K562 (cell line): ENCODE data around the gene MYH7. TPM values are rescaled to one million over a fixed set of nuclear protein-coding genes. Genes with fewer than 3 reads are reported as not detected.

ENCODE experiments used
- ATAC-seq: fragments of 200-7000 bp; cut with Tn5 transposase; 3 replicates; pipeline ENCODE4 v1.9.1; 2020; ENCODE audit warnings: moderate library complexity
- BruUV-seq: library from RNA; stranded (reverse); fragments of 400-500 nt; replicated peaks from 2 replicates; lab custom pipeline; 2021; lab: Mats Ljungman, UMichigan
- CTCF ChIA-PET: fragments of 300-600 bp; formaldehyde crosslinking; extraction: SDS; loops from one replicate; lab custom pipeline; 2021; ENCODE audit warnings: low intra/inter-chr PET ratio; lab: Yijun Ruan, JAX
- POLR2A ChIA-PET: fragments of 300-600, 350-650 bp; sonication (Branson Sonifier 250); formaldehyde crosslinking; extraction: SDS; loops from one replicate; lab custom pipeline; 2021; ENCODE audit warnings: antibody characterized with exemption, inconsistent platforms; lab: Yijun Ruan, JAX
- DNase-seq, 4 experiments: peaks; one replicate each; pipeline versions ENCODE4 v3.0.0 to v3.0.0-alpha.2; 2011 to 2018; ENCODE audit warnings: low spot score in 3 of 4, mixed read lengths in 3 of 4; ENCODE audit errors: extremely low read depth in 1 of 4
- FAIRE-seq: peaks from 2 replicates; lab custom pipeline; 2011; peaks lifted over from hg19 to GRCh38; lab: Jason Lieb, UNC
- H2AFZ ChIP-seq: 2 replicates; pipeline ENCODE4 v1.6.0; 2011; ENCODE audit warnings: low read depth, low read length, control low read depth, inconsistent platforms
- H3K27ac ChIP-seq: fragments of 200-600 bp; 3 replicates; pipeline ENCODE4 v1.8.0; 2011; ENCODE audit warnings: low read depth, mild to moderate bottlenecking, control low read depth, inconsistent platforms, low read length, moderate library complexity, mixed read lengths; ENCODE audit errors: extremely low read depth
- H3K27me3 ChIP-seq, 2 experiments: fragments of 300-600 bp in 1 of 2; 2 replicates in 1 of 2; 3 replicates in 1 of 2; pipeline versions ENCODE4 v1.6.0 to v1.8.0; 2011; ENCODE audit warnings: inconsistent platforms in 2 of 2, low read length in 2 of 2, mild to moderate bottlenecking in 1 of 2, mixed read lengths in 1 of 2, moderate library complexity in 1 of 2; ENCODE audit not compliant: control insufficient read depth in 2 of 2, insufficient read depth in 2 of 2
- H3K36me3 ChIP-seq: fragments of 300-600 bp; 3 replicates; pipeline ENCODE4 v1.8.0; 2011; ENCODE audit warnings: mild to moderate bottlenecking, low read length, inconsistent platforms; ENCODE audit not compliant: control insufficient read depth, insufficient read depth
- H3K4me1 ChIP-seq, 2 experiments: fragments of 200-600 bp in 1 of 2; replicated peaks in 1 of 2; 2 replicates in 1 of 2; 3 replicates in 1 of 2; pipeline versions ENCODE4 v1.5.1 to v1.8.0; 2011; ENCODE audit warnings: inconsistent platforms in 2 of 2, low read length in 2 of 2, mild to moderate bottlenecking in 1 of 2, mixed read lengths in 1 of 2, moderate library complexity in 1 of 2; ENCODE audit not compliant: control insufficient read depth in 2 of 2, insufficient read depth in 2 of 2
- H3K4me2 ChIP-seq: 2 replicates; pipeline ENCODE4 v1.6.1; 2011; ENCODE audit warnings: low read length, control low read depth, inconsistent platforms, mixed read lengths; ENCODE audit not compliant: insufficient read depth
- H3K4me3 ChIP-seq: fragments of 200-600 bp; sonication (generic), shearing (Covaris generic); 2 replicates; pipeline ENCODE4 v1.5.1; 2016; ENCODE audit warnings: control low read depth, inconsistent platforms
- H3K79me2 ChIP-seq: fragments of 200-600 bp; 3 replicates; pipeline ENCODE4 v1.8.0; 2011; ENCODE audit warnings: low read length, inconsistent platforms; ENCODE audit not compliant: control insufficient read depth, insufficient read depth
- H3K9ac ChIP-seq, 2 experiments: 2 replicates each; pipeline versions ENCODE4 v1.6.0 to v1.6.1; 2011; ENCODE audit warnings: low read depth in 2 of 2, low read length in 2 of 2, control low read depth in 1 of 2, inconsistent platforms in 1 of 2, mild to moderate bottlenecking in 1 of 2, mixed read lengths in 1 of 2; ENCODE audit not compliant: insufficient read depth in 1 of 2
- H3K9me1 ChIP-seq: one replicate; pipeline ENCODE4 v1.6.0; 2011; ENCODE audit warnings: inconsistent platforms, mild to moderate bottlenecking, low read length, moderate library complexity; ENCODE audit not compliant: control insufficient read depth, insufficient read depth
- H3K9me3 ChIP-seq: replicated peaks from 2 replicates; pipeline ENCODE4 v1.5.1; 2011; ENCODE audit warnings: low read depth, low read length, inconsistent platforms; ENCODE audit not compliant: control insufficient read depth, insufficient read depth
- H4K20me1 ChIP-seq: replicated peaks from 2 replicates; pipeline ENCODE4 v1.6.1; 2011; ENCODE audit warnings: low read length, inconsistent platforms, mixed read lengths; ENCODE audit not compliant: control insufficient read depth, insufficient read depth
- ATF1 ChIP-seq, 2 experiments: fragments of 450-650 bp in 1 of 2; IDR thresholded peaks; 2 replicates each; pipeline ENCODE4 v1.6.1; 2016; ENCODE audit warnings: missing compliant biosample characterization in 1 of 2, missing genetic modification characterization in 1 of 2
- HOXB6 ChIP-seq: fragments of 250-450 bp; sonication (Bioruptor Pico); IDR thresholded peaks from 2 replicates; pipeline ENCODE4 v1.5.1; 2022; ENCODE audit warnings: mild to moderate bottlenecking, borderline replicate concordance
- SIX5 ChIP-seq, 2 experiments: IDR thresholded peaks; 2 replicates each; pipeline ENCODE4 v1.6.1; 2011; ENCODE audit warnings: low read length in 2 of 2, borderline replicate concordance in 1 of 2, low read depth in 1 of 2, mild to moderate bottlenecking in 1 of 2, moderate library complexity in 1 of 2; ENCODE audit not compliant: insufficient read depth in 1 of 2
- XRCC4 ChIP-seq: IDR thresholded peaks from one replicate; pipeline ENCODE4 v1.6.1; 2011; ENCODE audit not compliant: insufficient read depth, insufficient read length; ENCODE audit errors: extremely low read depth
- ZNF507 ChIP-seq: conservative IDR thresholded peaks from 2 replicates; pipeline ENCODE4 v1.6.1; 2017; ENCODE audit warnings: missing genetic modification characterization, missing compliant biosample characterization
- WGBS: fragments of 100-300 bp; shearing (Covaris generic); methylation state at CpG from one replicate; pipeline ENCODE4 v1.1.6; 2016; ENCODE audit warnings: low coverage, mixed read lengths; ENCODE audit not compliant: insufficient coverage; ENCODE audit errors: missing lambda C conversion rate; 5-methylcytosine and 5-hydroxymethylcytosine counted together
- in situ Hi-C: fragments of 300-500 bp; cut with MboI; formaldehyde crosslinking; loops from 4 replicates; pipeline ENCODE4 v1.15.0; 2018; ENCODE audit warnings: inconsistent platforms, mixed read lengths
- intact Hi-C: fragments of 100-400 bp; cut with micrococcal nuclease; formaldehyde crosslinking; loops from 2 replicates; pipeline ENCODE4 v1.14.2; 2022
- polyA plus RNA-seq, 8 experiments: library from polyadenylated mRNA; depleted of rRNA in 4 of 8; stranded (reverse) in 5 of 8; unstranded in 3 of 8; fragments of >200 nt; fragmentation: Nextera tagmentation in 2 of 8; fragmentation: Illumina TruSeq in 1 of 8; extraction: Ambion mirVana in 2 of 8; extraction: Trizol in 1 of 8; gene quantifications; 2 replicates each; pipeline versions ENCODE4 v1.2.1 to v1.2.3, GENCODE V29; 2011 to 2014; ENCODE audit warnings: inconsistent platforms in 1 of 8, missing spikeins in 1 of 8
- total RNA-seq, 7 experiments: library from RNA; depleted of rRNA in 6 of 7; stranded (reverse); fragments of >200 nt in 6 of 7; fragmentation: Illumina TruSeq in 2 of 7; extraction: Trizol in 2 of 7; gene quantifications; 2 replicates each; pipeline versions ENCODE4 v1.2.1 to v1.2.3, GENCODE V29; 2011 to 2021; ENCODE audit warnings: low replicate concordance in 1 of 7
- TF ChIP-seq, protein P1 (sequence below): fragments of 250-450 bp; sonication (Bioruptor Pico); IDR thresholded peaks from 2 replicates; pipeline ENCODE4 v1.4.0; 2020; ENCODE audit warnings: mild to moderate bottlenecking, moderate library complexity
- TF ChIP-seq, protein P2 (sequence below): sonication (generic); formaldehyde crosslinking; IDR thresholded peaks from 2 replicates; pipeline ENCODE4 v1.8.1; 2023; ENCODE audit warnings: missing genetic modification reagents, mild to moderate bottlenecking, borderline replicate concordance
- TF ChIP-seq, protein P3 (sequence below): fragments of 250-450 bp; sonication (Bioruptor Pico); IDR thresholded peaks from 2 replicates; pipeline ENCODE4 v1.9.0; 2021; ENCODE audit warnings: mild to moderate bottlenecking

The MYH7 gene
- total and polyA plus RNA-seq, 9 of the 15 experiments (the other 6 are each of a cell fraction or from before 2014, with no cell fraction given) = not detected

DNA sequence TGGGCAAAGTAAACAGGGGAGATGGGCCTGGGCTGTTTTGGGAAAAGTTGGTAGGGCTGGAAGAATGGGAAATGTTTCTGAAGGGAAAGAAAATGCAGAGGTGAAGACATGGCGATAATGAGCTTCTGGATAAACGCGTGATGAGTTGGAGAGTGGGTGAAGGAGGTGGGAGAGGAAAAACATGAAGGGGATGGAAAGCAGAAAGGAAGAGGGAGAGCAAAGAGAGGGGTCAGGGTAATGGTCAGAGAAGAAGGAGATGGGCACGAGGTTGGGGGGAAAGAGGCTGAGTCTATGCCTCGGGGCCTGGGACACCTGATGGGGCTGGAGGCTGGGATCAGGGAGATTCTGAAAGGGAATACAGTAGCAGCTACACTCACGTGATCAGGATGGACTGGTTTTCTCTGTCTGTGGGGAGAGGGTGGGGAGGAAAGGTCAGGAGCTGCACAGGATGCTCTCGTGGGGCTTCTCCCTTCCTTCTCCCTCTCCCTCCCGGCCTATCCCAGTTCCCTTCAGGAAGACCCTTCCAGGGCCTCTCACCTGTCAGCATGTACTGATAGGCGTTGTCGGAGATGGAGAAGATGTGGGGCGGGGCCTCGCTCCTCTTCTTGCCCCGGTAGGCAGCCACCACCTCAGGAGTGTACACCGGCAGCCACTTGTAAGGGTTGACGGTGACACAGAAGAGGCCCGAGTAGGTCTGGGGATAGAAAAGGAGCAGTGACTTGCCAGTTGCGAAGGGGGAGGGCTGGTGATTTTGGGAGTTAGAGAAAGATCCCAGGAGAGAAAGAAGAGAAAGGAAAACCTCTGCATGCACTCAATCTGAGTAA lies 3.1 kb downstream of the MYH7 start:
- ChIA-PET CTCF (no interaction called here), POLR2A (interaction anchor here (0.6 to 0.7 kb wide), 2 partner anchors 32 to 49 kb away, joined by 3 to 4 read pairs; no protein-coding TSS in a partner anchor)
- Histone ChIP-seq H3K27ac (no peak overlapping the region), H3K4me3 (no peak overlapping the region), H3K36me3 (no peaks in the 10 kb centered on the region), H2AFZ (no peak overlapping the region), H3K9me3 (no peaks in the 10 kb centered on the region), H3K4me1 (peaks cover 10 to 13% of the 10 kb centered on the region in 2 experiments; a peak in 4 of 5 replicates), H4K20me1 (no peaks in the 10 kb centered on the region; the same call in 1 of the 2 replicates), H3K9me1 (no peaks in the 10 kb centered on the region), H3K9ac (no peak overlapping the region), H3K79me2 (no peaks in the 10 kb centered on the region), H3K4me2 (no peak overlapping the region), H3K27me3 (peaks cover 0 to 37% of the 10 kb centered on the region in 2 experiments; a peak in 3 of 5 replicates)
- no TSS peak for BruUV-seq
- no peak for FAIRE-seq
- 16% methylated on average over 7 of the region's 17 CpGs for WGBS
- ATAC-seq = no peak
- intact Hi-C loops = loop anchor here (5.0 kb wide), 1 partner anchor 50 kb away; no protein-coding TSS in a partner anchor
- DNase-seq = no peak
- in situ Hi-C loops = no loop called here
- TF ChIP-seq XRCC4 (no peak), ATF1 (CRISPR knock-in tag; IDR thresholded peaks at IDR 0.05) (no peak), ATF1 (tag; IDR thresholded peaks at IDR 0.05) (no peak), HOXB6 (CRISPR knock-in tag) (no peak), ZNF507 (tag) (no peak), SIX5 (IDR thresholded peaks at IDR 0.05; ENCODE audit: borderline replicate concordance in 1 of 2, insufficient read depth in 1 of 2, low read depth in 1 of 2, low read length in 2 of 2) (no peak)
- TF ChIP-seq, protein P1, sequence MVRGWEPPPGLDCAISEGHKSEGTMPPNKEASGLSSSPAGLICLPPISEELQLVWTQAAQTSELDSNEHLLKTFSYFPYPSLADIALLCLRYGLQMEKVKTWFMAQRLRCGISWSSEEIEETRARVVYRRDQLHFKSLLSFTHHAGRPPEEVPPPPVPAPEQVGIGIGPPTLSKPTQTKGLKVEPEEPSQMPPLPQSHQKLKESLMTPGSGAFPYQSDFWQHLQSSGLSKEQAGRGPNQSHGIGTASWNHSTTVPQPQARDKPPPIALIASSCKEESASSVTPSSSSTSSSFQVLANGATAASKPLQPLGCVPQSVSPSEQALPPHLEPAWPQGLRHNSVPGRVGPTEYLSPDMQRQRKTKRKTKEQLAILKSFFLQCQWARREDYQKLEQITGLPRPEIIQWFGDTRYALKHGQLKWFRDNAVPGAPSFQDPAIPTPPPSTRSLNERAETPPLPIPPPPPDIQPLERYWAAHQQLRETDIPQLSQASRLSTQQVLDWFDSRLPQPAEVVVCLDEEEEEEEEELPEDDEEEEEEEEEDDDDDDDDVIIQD (CRISPR knock-in tag) = no peak
- TF ChIP-seq, protein P2, sequence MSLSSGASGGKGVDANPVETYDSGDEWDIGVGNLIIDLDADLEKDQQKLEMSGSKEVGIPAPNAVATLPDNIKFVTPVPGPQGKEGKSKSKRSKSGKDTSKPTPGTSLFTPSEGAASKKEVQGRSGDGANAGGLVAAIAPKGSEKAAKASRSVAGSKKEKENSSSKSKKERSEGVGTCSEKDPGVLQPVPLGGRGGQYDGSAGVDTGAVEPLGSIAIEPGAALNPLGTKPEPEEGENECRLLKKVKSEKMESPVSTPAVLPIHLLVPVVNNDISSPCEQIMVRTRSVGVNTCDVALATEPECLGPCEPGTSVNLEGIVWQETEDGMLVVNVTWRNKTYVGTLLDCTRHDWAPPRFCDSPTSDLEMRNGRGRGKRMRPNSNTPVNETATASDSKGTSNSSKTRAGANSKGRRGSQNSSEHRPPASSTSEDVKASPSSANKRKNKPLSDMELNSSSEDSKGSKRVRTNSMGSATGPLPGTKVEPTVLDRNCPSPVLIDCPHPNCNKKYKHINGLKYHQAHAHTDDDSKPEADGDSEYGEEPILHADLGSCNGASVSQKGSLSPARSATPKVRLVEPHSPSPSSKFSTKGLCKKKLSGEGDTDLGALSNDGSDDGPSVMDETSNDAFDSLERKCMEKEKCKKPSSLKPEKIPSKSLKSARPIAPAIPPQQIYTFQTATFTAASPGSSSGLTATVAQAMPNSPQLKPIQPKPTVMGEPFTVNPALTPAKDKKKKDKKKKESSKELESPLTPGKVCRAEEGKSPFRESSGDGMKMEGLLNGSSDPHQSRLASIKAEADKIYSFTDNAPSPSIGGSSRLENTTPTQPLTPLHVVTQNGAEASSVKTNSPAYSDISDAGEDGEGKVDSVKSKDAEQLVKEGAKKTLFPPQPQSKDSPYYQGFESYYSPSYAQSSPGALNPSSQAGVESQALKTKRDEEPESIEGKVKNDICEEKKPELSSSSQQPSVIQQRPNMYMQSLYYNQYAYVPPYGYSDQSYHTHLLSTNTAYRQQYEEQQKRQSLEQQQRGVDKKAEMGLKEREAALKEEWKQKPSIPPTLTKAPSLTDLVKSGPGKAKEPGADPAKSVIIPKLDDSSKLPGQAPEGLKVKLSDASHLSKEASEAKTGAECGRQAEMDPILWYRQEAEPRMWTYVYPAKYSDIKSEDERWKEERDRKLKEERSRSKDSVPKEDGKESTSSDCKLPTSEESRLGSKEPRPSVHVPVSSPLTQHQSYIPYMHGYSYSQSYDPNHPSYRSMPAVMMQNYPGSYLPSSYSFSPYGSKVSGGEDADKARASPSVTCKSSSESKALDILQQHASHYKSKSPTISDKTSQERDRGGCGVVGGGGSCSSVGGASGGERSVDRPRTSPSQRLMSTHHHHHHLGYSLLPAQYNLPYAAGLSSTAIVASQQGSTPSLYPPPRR (CRISPR knock-in tag) = no peak
- TF ChIP-seq, protein P3, sequence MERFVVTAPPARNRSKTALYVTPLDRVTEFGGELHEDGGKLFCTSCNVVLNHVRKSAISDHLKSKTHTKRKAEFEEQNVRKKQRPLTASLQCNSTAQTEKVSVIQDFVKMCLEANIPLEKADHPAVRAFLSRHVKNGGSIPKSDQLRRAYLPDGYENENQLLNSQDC (CRISPR knock-in tag) = no peak
